HepG2 (cell line): ENCODE measurements around the gene NUDT15. TPM values are rescaled to one million over a fixed set of nuclear protein-coding genes. Genes with fewer than 3 reads are reported as not detected.

Experiments used
- CCDC6 ChIP-seq: sonication (generic); formaldehyde crosslinking; IDR thresholded peaks from 2 replicates; pipeline ENCODE4 v1.8.1; 2022; ENCODE audit warnings: mild to moderate bottlenecking, missing genetic modification reagents, moderate library complexity
- CEBPB ChIP-seq: IDR thresholded peaks from 2 replicates; pipeline ENCODE4 v1.6.1; 2011; ENCODE audit warnings: low read depth, low read length, improper control_type of control experiment, borderline replicate concordance
- FOXO4 ChIP-seq: sonication (generic); formaldehyde crosslinking; conservative IDR thresholded peaks from 2 replicates; pipeline ENCODE4 v1.8.1; 2023; ENCODE audit warnings: missing genetic modification reagents
- HMGXB3 ChIP-seq: sonication (generic); formaldehyde crosslinking; IDR thresholded peaks from 2 replicates; pipeline ENCODE4 v1.4.0; 2020; ENCODE audit warnings: missing genetic modification reagents, borderline replicate concordance
- HNRNPUL1 ChIP-seq: fragments of 200-400 bp; formaldehyde crosslinking; IDR thresholded peaks from 2 replicates; pipeline ENCODE4 v1.6.1; 2017; ENCODE audit warnings: low read depth, mild to moderate bottlenecking, low read length, moderate library complexity
- KAT8 ChIP-seq: IDR thresholded peaks from 2 replicates; pipeline ENCODE4 v1.6.1; 2016; ENCODE audit warnings: missing genetic modification reagents, missing compliant biosample characterization
- RAD51 ChIP-seq: fragments of 450-650 bp; IDR thresholded peaks from 2 replicates; pipeline ENCODE4 v1.6.1; 2016; ENCODE audit warnings: borderline replicate concordance
- RBM39 ChIP-seq: fragments of 200-400 bp; formaldehyde crosslinking; IDR thresholded peaks from one replicate; pipeline ENCODE4 v1.6.1; 2018; ENCODE audit warnings: antibody characterized with exemption, mild to moderate bottlenecking, low read depth, low read length; ENCODE audit not compliant: poor library complexity, severe bottlenecking
- RORA ChIP-seq: sonication (generic); formaldehyde crosslinking; IDR thresholded peaks from 2 replicates; pipeline ENCODE4 v1.5.0; 2020; ENCODE audit warnings: mild to moderate bottlenecking, missing genetic modification reagents, moderate library complexity
- SKI ChIP-seq: fragments of 450-650 bp; IDR thresholded peaks from one replicate; pipeline ENCODE4 v1.6.1; 2018; ENCODE audit warnings: mild to moderate bottlenecking; ENCODE audit not compliant: partially characterized antibody
- SMC3 ChIP-seq: IDR thresholded peaks from 2 replicates; pipeline ENCODE4 v1.6.1; 2011; ENCODE audit warnings: low read length, improper control_type of control experiment
- ZNF326 ChIP-seq: sonication (generic); formaldehyde crosslinking; IDR thresholded peaks from 2 replicates; pipeline ENCODE4 v1.4.0; 2020; ENCODE audit warnings: missing genetic modification reagents, borderline replicate concordance
- ZNF496 ChIP-seq: sonication (generic); formaldehyde crosslinking; IDR thresholded peaks from 2 replicates; pipeline ENCODE4 v1.8.1; 2023; ENCODE audit warnings: mild to moderate bottlenecking, moderate library complexity, missing genetic modification reagents; ENCODE audit not compliant: insufficient replicate concordance
- ZNF644 ChIP-seq: IDR thresholded peaks from 2 replicates; pipeline ENCODE4 v1.6.1; 2016; ENCODE audit warnings: low read depth
- polyA plus RNA-seq, 8 experiments: library from polyadenylated mRNA; depleted of rRNA in 3 of 8; stranded (reverse) in 7 of 8; unstranded in 1 of 8; fragments of >200 nt; fragmentation: Illumina TruSeq in 4 of 8; extraction: Trizol in 4 of 8; gene quantifications; 2 replicates each; pipeline versions ENCODE4 v1.2.1 to v1.2.3, GENCODE V29; 2011 to 2016; ENCODE audit warnings: low read depth in 4 of 8, missing spikeins in 1 of 8, mixed read lengths in 1 of 8; ENCODE audit not compliant: insufficient read depth in 1 of 8
- total RNA-seq, 5 experiments: library from RNA; depleted of rRNA; stranded (reverse); fragments of >200 nt; fragmentation: Illumina TruSeq; extraction: Trizol; gene quantifications; 2 replicates each; pipeline ENCODE4 v1.2.3, GENCODE V29; 2016; ENCODE audit warnings: low read depth in 1 of 5
- TF ChIP-seq, protein P1 (sequence below): sonication (generic); formaldehyde crosslinking; IDR thresholded peaks from 2 replicates; pipeline ENCODE4 v1.5.1; 2020; ENCODE audit warnings: mild to moderate bottlenecking, missing genetic modification reagents, moderate library complexity
- TF ChIP-seq, protein P2 (sequence below): sonication (generic); formaldehyde crosslinking; IDR thresholded peaks from 2 replicates; pipeline ENCODE4 v1.4.0; 2020; ENCODE audit warnings: mild to moderate bottlenecking, missing genetic modification reagents

NUDT15 gene
- total and polyA plus RNA-seq, 2 of the 13 experiments (the other 11 are each of a cell fraction or from before 2014, with no cell fraction given) = 21.3 to 47.3 TPM

- TF ChIP-seq FOXO4 (CRISPR knock-in tag) = no peak
- TF ChIP-seq KAT8 (CRISPR knock-in tag) = peak; percentile 95
- TF ChIP-seq HMGXB3 (CRISPR knock-in tag) = peak; percentile 31; the same call in 1 of the 2 replicates
- peak; percentile 44 for TF ChIP-seq SKI
- TF ChIP-seq, protein P1, sequence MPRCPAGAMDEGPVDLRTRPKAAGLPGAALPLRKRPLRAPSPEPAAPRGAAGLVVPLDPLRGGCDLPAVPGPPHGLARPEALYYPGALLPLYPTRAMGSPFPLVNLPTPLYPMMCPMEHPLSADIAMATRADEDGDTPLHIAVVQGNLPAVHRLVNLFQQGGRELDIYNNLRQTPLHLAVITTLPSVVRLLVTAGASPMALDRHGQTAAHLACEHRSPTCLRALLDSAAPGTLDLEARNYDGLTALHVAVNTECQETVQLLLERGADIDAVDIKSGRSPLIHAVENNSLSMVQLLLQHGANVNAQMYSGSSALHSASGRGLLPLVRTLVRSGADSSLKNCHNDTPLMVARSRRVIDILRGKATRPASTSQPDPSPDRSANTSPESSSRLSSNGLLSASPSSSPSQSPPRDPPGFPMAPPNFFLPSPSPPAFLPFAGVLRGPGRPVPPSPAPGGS (CRISPR knock-in tag) = peak; percentile 95
- TF ChIP-seq RAD51 = no peak
- no peak; the same call in 1 of the 2 replicates for TF ChIP-seq ZNF326
- no peak for TF ChIP-seq HNRNPUL1
- TF ChIP-seq, protein P2, sequence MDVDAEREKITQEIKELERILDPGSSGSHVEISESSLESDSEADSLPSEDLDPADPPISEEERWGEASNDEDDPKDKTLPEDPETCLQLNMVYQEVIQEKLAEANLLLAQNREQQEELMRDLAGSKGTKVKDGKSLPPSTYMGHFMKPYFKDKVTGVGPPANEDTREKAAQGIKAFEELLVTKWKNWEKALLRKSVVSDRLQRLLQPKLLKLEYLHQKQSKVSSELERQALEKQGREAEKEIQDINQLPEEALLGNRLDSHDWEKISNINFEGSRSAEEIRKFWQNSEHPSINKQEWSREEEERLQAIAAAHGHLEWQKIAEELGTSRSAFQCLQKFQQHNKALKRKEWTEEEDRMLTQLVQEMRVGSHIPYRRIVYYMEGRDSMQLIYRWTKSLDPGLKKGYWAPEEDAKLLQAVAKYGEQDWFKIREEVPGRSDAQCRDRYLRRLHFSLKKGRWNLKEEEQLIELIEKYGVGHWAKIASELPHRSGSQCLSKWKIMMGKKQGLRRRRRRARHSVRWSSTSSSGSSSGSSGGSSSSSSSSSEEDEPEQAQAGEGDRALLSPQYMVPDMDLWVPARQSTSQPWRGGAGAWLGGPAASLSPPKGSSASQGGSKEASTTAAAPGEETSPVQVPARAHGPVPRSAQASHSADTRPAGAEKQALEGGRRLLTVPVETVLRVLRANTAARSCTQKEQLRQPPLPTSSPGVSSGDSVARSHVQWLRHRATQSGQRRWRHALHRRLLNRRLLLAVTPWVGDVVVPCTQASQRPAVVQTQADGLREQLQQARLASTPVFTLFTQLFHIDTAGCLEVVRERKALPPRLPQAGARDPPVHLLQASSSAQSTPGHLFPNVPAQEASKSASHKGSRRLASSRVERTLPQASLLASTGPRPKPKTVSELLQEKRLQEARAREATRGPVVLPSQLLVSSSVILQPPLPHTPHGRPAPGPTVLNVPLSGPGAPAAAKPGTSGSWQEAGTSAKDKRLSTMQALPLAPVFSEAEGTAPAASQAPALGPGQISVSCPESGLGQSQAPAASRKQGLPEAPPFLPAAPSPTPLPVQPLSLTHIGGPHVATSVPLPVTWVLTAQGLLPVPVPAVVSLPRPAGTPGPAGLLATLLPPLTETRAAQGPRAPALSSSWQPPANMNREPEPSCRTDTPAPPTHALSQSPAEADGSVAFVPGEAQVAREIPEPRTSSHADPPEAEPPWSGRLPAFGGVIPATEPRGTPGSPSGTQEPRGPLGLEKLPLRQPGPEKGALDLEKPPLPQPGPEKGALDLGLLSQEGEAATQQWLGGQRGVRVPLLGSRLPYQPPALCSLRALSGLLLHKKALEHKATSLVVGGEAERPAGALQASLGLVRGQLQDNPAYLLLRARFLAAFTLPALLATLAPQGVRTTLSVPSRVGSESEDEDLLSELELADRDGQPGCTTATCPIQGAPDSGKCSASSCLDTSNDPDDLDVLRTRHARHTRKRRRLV = peak; percentile 82; the same call in 1 of the 2 replicates
- TF ChIP-seq SMC3 = peak; percentile 13; the same call in 1 of the 2 replicates
- TF ChIP-seq CEBPB = no peak
- TF ChIP-seq ZNF496 = no peak
- peak; percentile 84 for TF ChIP-seq RBM39
- TF ChIP-seq CCDC6 = peak; percentile 99
- TF ChIP-seq ZNF644 = no peak
- TF ChIP-seq RORA = no peak
Observed at GRCh38 chr13:48037346-48038173, at the start of gene NUDT15 (continued).
